ENCODE data around the gene ADAMTS10.

Gene ADAMTS10

DNA sequence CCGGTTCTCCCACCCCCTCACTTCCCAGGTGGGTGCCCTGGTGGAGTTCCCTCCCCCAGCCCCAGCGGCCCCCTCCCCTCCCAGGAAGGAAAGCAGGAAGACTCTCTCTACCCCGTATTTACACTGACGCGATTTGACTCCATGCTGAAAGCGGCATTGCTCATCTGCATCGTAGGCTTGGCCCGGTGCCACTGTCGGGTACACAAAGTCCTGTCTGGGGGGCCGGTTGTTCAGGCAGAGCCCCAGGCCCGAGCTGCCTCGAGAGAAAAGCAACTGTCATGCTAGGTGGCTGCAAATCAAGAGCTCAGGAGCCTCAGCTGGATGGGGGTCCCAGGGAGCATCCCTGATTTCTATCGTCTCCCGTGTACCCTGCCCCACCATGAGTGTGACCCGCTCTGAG lies 14.9 kb downstream of the ADAMTS10 start:
- no peaks in the 10 kb centered on the region for H3K9me3 ChIP-seq
- H3K4me3 ChIP-seq (ENCODE audit: low read depth, low read length) = no peak overlapping the region
- H3K27me3 ChIP-seq = no peaks in the 10 kb centered on the region
- no peak for DNase-seq
- no peaks in the 10 kb centered on the region for H3K36me3 ChIP-seq
- no peaks in the 10 kb centered on the region for H3K4me1 ChIP-seq
- TF ChIP-seq, protein P1, sequence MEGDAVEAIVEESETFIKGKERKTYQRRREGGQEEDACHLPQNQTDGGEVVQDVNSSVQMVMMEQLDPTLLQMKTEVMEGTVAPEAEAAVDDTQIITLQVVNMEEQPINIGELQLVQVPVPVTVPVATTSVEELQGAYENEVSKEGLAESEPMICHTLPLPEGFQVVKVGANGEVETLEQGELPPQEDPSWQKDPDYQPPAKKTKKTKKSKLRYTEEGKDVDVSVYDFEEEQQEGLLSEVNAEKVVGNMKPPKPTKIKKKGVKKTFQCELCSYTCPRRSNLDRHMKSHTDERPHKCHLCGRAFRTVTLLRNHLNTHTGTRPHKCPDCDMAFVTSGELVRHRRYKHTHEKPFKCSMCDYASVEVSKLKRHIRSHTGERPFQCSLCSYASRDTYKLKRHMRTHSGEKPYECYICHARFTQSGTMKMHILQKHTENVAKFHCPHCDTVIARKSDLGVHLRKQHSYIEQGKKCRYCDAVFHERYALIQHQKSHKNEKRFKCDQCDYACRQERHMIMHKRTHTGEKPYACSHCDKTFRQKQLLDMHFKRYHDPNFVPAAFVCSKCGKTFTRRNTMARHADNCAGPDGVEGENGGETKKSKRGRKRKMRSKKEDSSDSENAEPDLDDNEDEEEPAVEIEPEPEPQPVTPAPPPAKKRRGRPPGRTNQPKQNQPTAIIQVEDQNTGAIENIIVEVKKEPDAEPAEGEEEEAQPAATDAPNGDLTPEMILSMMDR (IDR thresholded peaks at IDR 0.05; ENCODE audit: low read depth, low read length) = no peak

DNA sequence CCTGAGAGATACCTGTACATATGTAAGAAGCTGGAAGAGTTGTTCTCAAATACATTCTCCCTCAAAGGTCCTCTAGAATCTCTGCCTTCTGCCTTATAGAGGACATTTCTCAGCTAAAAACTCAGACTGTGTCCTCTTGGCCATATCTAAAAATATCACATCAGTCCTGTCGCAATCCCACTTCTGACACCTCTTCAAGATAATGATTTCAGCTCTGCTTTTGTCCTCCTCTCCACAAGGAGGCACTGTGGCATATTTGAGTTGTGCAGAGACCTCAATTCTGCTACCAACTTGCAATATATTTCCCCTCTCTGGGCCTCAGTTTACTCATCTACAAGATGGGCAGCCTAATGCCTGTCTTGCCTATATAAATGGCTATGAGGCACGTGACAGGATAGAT lies 16.6 kb downstream of the ADAMTS10 start:
- TF ChIP-seq, protein P1 (IDR thresholded peaks at IDR 0.05; ENCODE audit: low read depth, low read length) = peak; percentile 29; the same call in 1 of the 2 replicates
- Histone ChIP-seq H3K4me3 (ENCODE audit: low read depth, low read length) (no peak overlapping the region), H3K9me3 (no peaks in the 10 kb centered on the region), H3K27me3 (no peaks in the 10 kb centered on the region), H3K4me1 (no peaks in the 10 kb centered on the region), H3K36me3 (no peaks in the 10 kb centered on the region)
- DNase-seq = no peak

DNA sequence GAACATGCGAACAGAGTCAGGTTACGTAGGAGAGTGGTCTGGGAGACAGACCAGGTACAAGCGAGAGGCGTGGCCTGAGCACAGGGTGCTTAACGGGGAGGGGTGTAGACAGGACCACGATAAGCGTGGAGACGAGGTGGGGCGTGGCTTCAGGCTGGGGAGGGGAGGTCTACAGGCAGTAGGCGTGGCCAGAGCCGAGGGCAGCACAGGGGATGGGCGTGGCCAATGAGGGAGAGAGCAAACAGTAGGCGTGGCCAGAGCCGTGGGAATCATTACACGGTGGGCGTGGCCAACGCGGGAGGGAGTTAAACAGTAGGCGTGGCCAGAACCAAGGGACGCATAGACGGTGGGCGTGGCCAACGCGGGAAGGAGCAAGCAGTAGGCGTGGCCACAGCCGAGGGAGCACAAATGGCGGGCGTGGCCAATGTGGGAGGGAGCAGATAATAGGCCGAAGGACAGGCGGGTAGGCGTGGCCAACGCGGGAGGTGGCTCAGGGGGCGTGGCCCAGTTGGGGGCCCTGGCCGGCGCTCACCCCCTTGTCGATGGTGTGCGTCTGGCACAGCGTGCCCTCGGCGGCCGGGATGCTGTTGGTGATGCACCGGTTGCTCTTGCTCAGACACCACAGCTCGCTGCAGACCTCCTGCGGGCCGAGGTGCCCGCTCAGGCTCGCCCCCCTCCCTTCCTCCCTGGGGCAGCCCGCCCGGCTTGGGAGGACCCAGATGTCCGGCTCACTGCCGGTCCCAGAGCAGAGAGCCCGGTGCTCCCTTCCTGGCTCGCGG lies 18.1 kb downstream of the ADAMTS10 start:
- DNase-seq = peak; percentile 91
- Histone ChIP-seq H3K4me1 (no peaks in the 10 kb centered on the region), H3K9me3 (no peaks in the 10 kb centered on the region), H3K27me3 (no peaks in the 10 kb centered on the region), H3K36me3 (no peaks in the 10 kb centered on the region), H3K4me3 (ENCODE audit: low read depth, low read length) (peak overlapping the region; percentile 11; the same call in 1 of the 2 replicates)
- TF ChIP-seq, protein P1 (IDR thresholded peaks at IDR 0.05; ENCODE audit: low read depth, low read length) = no peak

DNA sequence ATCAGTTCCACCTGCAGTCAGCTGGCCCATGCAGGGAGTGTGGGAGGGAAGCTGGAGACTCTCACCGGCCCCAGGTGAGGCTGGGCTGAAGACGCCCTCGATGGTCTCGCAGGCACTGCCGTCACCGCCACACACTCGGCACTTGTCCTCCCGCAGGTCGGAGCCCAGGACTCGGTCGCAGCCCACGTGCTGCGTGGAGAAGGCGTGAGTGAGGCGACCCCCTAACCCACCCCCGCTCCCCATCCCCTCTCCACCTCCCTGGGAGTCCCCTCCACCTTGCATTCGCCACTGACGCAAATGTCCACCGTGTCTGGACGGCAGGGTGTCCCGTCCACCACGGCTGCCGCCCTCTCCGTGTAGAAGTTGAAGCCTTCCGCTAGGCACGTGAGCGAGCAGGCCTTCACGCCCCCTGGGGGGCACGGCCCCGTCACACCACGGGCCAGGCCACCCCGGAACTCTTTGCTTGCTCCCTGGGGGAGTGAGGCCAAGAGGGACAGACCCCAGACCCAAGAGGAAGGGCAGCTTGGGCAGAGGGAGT lies 21.3 kb downstream of the ADAMTS10 start:
- no peaks in the 10 kb centered on the region for H3K27me3 ChIP-seq
- H3K4me1 ChIP-seq = no peaks in the 10 kb centered on the region
- H3K9me3 ChIP-seq = no peaks in the 10 kb centered on the region
- no peaks in the 10 kb centered on the region for H3K36me3 ChIP-seq
- H3K4me3 ChIP-seq (ENCODE audit: low read depth, low read length) = no peak overlapping the region
- DNase-seq = no peak
- TF ChIP-seq, protein P1 (IDR thresholded peaks at IDR 0.05; ENCODE audit: low read depth, low read length) = no peak

DNA sequence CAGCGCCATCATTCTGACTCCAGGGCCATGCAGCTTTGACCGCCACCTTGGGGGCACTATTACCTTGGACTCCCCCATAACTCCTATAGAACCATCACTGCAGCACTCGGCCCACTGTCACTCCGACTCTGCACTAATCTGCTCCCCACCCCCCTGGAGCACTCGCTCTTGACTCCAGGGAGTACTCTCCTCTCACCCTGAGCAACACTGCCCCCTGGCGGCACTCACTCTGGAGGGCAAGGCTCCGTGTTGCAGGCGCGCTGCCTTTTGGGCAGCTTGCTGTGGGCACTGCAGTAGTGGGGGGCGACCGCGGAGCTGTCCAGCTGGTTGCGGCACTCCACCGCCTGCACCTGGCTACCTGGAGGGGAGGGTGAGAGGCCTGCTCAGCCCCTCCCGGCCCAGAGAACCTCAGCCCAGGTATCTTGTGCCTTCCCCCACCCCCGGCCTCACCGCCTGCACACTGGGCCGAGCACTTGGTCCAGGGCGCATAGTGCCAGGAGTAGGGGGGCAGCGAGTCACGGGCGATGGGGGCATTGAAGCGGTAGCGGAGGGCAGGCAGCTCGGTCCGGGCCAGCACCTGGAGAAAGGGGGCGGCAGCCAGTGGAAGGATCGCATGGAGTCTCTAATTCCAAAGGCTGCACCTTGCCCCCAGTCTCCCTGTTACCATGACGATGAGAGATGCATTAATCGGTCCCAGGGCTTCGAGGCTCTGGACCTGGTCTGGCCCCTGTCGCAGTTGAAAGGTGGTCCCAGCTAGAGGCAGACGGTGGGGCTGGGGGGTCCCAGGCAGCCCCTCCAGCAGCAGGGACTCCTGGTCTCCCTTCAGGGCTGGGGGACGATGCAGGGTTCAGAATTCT lies 24.4 kb downstream of the ADAMTS10 start:
- peak; percentile 66 for DNase-seq
- H3K27me3 ChIP-seq = no peaks in the 10 kb centered on the region
- TF ChIP-seq, protein P1 (IDR thresholded peaks at IDR 0.05; ENCODE audit: low read depth, low read length) = peak; percentile 52

More for the DNA sequence above, 24.4 kb downstream of the ADAMTS10 start:
- no peaks in the 10 kb centered on the region for H3K9me3 ChIP-seq
- no peaks in the 10 kb centered on the region for H3K36me3 ChIP-seq
- H3K4me3 ChIP-seq (ENCODE audit: low read depth, low read length) = no peak overlapping the region
- H3K4me1 ChIP-seq = no peaks in the 10 kb centered on the region

All from BE2C (cell line).